Calu3 (cell line): ENCODE results near the gene ALOX5. TPM values are rescaled to one million over a fixed set of nuclear protein-coding genes. Genes with fewer than 3 reads are reported as not detected.

Source experiments
- BruUV-seq: library from RNA; stranded (reverse); fragments of 400-500 nt; replicated peaks from 2 replicates; lab custom pipeline; 2021; lab: Mats Ljungman, UMichigan
- CTCF ChIA-PET: fragments of 300-600 bp; sonication (Branson Sonifier 250); formaldehyde crosslinking; loops from one replicate; lab custom pipeline; 2022; ENCODE audit warnings: antibody characterized with exemption; lab: Charles Lee
- DNase-seq: peaks from one replicate; pipeline ENCODE4 v3.0.0; 2022
- H3K27ac Mint-ChIP-seq: one replicate; pipeline ENCODE4 v1.8.0; 2022; ENCODE audit warnings: mixed read lengths; ENCODE audit not compliant: unreplicated experiment
- H3K27me3 Mint-ChIP-seq: one replicate; pipeline ENCODE4 v1.8.0; 2022; ENCODE audit warnings: mixed read lengths; ENCODE audit not compliant: unreplicated experiment
- H3K36me3 Mint-ChIP-seq: one replicate; pipeline ENCODE4 v1.8.0; 2022; ENCODE audit warnings: mild to moderate bottlenecking, moderate library complexity, mixed read lengths; ENCODE audit not compliant: insufficient read depth, unreplicated experiment
- H3K4me1 Mint-ChIP-seq: one replicate; pipeline ENCODE4 v1.8.0; 2022; ENCODE audit warnings: mild to moderate bottlenecking, low read depth, mixed read lengths; ENCODE audit not compliant: unreplicated experiment
- H3K4me3 Mint-ChIP-seq: one replicate; pipeline ENCODE4 v1.8.0; 2022; ENCODE audit warnings: mild to moderate bottlenecking, low read depth, moderate library complexity, mixed read lengths; ENCODE audit not compliant: unreplicated experiment
- H3K9me3 Mint-ChIP-seq: one replicate; pipeline ENCODE4 v1.8.0; 2022; ENCODE audit warnings: low read depth, mixed read lengths; ENCODE audit not compliant: unreplicated experiment
- CTCF ChIP-seq: fragments of 200-600 bp; IDR thresholded peaks from one replicate; pipeline ENCODE4 v1.8.0; 2022; ENCODE audit warnings: antibody characterized with exemption; ENCODE audit not compliant: unreplicated experiment
- intact Hi-C: fragments of 100-400 bp; cut with micrococcal nuclease; formaldehyde crosslinking; loops from one replicate; pipeline ENCODE4 v1.10.0; 2022; ENCODE audit not compliant: unreplicated experiment
- total RNA-seq: library from RNA; stranded (reverse); gene quantifications from 2 replicates; pipeline ENCODE4 v1.2.3, GENCODE V29; 2022

The ALOX5 gene
- total RNA-seq, 1 experiment from 2014 or later: 44.9 TPM

- TF ChIP-seq CTCF: no peak
- DNase-seq: no peak
- intact Hi-C loops: no loop called here
- H3K27me3 Mint-ChIP-seq: no peaks in the 10 kb centered on the region
- no peaks in the 10 kb centered on the region for H3K9me3 Mint-ChIP-seq
- H3K36me3 Mint-ChIP-seq: peaks cover 17% of the 10 kb centered on the region
- no peak overlapping the region for H3K4me3 Mint-ChIP-seq
- H3K4me1 Mint-ChIP-seq: peaks cover 16% of the 10 kb centered on the region
- H3K27ac Mint-ChIP-seq: no peak overlapping the region
- CTCF ChIA-PET: no interaction called here
- no TSS peak for BruUV-seq
These were observed 53.4 kb downstream of the ALOX5 start for GRCh38 chr10:45427262-45427969.

- BruUV-seq: no TSS peak
- no peak for DNase-seq
- Mint-ChIP-seq H3K4me1 (peaks cover 16% of the 10 kb centered on the region), H3K4me3 (no peak overlapping the region), H3K27ac (no peak overlapping the region), H3K36me3 (peaks cover 17% of the 10 kb centered on the region), H3K9me3 (no peaks in the 10 kb centered on the region), H3K27me3 (no peaks in the 10 kb centered on the region)
- TF ChIP-seq CTCF: no peak
- CTCF ChIA-PET: no interaction called here
- intact Hi-C loops: no loop called here
These were observed 54.0 kb downstream of the ALOX5 start for GRCh38 chr10:45427970-45428366.

GRCh38 chr10:45428611-45429510 lies 54.8 kb downstream of the ALOX5 start:
- no peak for DNase-seq
- CTCF ChIA-PET: no interaction called here
- H3K27ac Mint-ChIP-seq: no peak overlapping the region
- peaks cover 17% of the 10 kb centered on the region for H3K36me3 Mint-ChIP-seq
- no peaks in the 10 kb centered on the region for H3K9me3 Mint-ChIP-seq
- no peak overlapping the region for H3K4me3 Mint-ChIP-seq
- TF ChIP-seq CTCF: no peak
- no TSS peak for BruUV-seq
- intact Hi-C loops: no loop called here
- H3K27me3 Mint-ChIP-seq: no peaks in the 10 kb centered on the region
- H3K4me1 Mint-ChIP-seq: peaks cover 16% of the 10 kb centered on the region

- H3K4me1 Mint-ChIP-seq: peaks cover 16% of the 10 kb centered on the region
- no peaks in the 10 kb centered on the region for H3K9me3 Mint-ChIP-seq
- H3K27ac Mint-ChIP-seq: no peak overlapping the region
- no peak for TF ChIP-seq CTCF
- H3K4me3 Mint-ChIP-seq: no peak overlapping the region
- CTCF ChIA-PET: no interaction called here
- DNase-seq: no peak
- no peaks in the 10 kb centered on the region for H3K27me3 Mint-ChIP-seq
- peaks cover 17% of the 10 kb centered on the region for H3K36me3 Mint-ChIP-seq
- intact Hi-C loops: no loop called here
- BruUV-seq: no TSS peak
These were observed 55.8 kb downstream of the ALOX5 start for GRCh38 chr10:45429790-45430189.
